ENCODE data around the gene DYNLT4. TPM values are rescaled to one million over a fixed set of nuclear protein-coding genes. Genes with fewer than 3 reads are reported as not detected.

The DYNLT4 gene
- total and polyA plus RNA-seq, 2 of the 13 experiments (the other 11 are each of a cell fraction or from before 2014, with no cell fraction given), result 0.77 TPM; not detected in 1

DNA sequence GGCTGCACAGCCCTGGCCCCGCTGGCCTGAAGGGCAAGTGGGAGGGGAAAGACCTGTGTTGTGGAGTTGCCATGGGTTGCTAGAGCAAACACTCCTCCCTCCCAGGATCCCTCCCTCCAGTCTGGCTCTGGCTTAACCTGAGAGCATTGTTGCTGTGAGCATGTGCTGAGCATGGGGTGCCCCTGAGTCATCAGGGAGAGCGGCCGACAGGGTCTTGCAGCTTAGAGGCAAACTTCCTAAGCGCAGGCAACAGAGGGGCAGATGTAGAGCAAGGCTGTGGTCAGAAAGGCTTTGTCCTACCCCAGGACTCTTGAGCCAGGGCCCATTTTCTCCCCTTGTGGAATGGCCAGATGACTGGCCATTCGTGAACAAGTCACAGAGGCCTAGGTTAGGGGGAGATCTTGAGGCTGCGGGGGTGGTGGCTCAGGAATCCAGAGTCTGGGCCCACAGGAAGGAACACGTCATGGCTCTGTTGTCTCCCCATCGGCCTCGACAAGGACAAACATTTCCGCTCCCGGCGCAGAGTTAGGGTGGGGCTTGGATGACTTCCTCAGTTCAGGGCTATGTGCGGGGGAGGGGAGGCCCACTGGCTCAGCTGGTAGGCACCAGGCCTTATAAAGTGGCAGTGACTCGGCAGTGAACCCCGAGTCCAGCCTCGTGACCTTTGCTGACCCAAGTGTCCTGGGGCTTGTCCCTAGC is 362 bp upstream of the DYNLT4 start (continued):
- TF ChIP-seq SALL2 (CRISPR knock-in tag; IDR thresholded peaks at IDR 0.05) (peak; percentile 48; the same call in 1 of the 2 replicates), TBX2 (CRISPR knock-in tag; IDR thresholded peaks at IDR 0.05; ENCODE audit: borderline replicate concordance) (peak; percentile 80), SPEN (CRISPR knock-in tag; IDR thresholded peaks at IDR 0.05; ENCODE audit: low read depth) (peak; percentile 48; the same call in 1 of the 2 replicates), ZNF792 (CRISPR knock-in tag; IDR thresholded peaks at IDR 0.05) (peak; percentile 76; the same call in 1 of the 2 replicates), ZNF766 (CRISPR knock-in tag; IDR thresholded peaks at IDR 0.05; ENCODE audit: borderline replicate concordance) (peak; percentile 67; the same call in 1 of the 2 replicates), ZBTB42 (CRISPR knock-in tag; IDR thresholded peaks at IDR 0.05) (no peak), CCAR2 (optimal IDR thresholded peaks at IDR 0.05; ENCODE audit: low read depth, low read length) (no peak), HCFC1 (IDR thresholded peaks at IDR 0.05; ENCODE audit: low read depth, low read length) (no peak), ZNF547 (CRISPR knock-in tag; IDR thresholded peaks at IDR 0.05) (no peak; the same call in 1 of the 2 replicates), ETV5 (CRISPR knock-in tag; IDR thresholded peaks at IDR 0.05; ENCODE audit: borderline replicate concordance) (peak; percentile 93), ZNF441 (CRISPR knock-in tag; IDR thresholded peaks at IDR 0.05; ENCODE audit: borderline replicate concordance) (peak; percentile 88; the same call in 1 of the 2 replicates), FOXP1 (IDR thresholded peaks at IDR 0.05) (peak; percentile 8; the same call in 1 of the 2 replicates), FOXP1 (CRISPR knock-in tag; IDR thresholded peaks at IDR 0.05) (peak; percentile 55), NAIF1 (CRISPR knock-in tag; IDR thresholded peaks at IDR 0.05; ENCODE audit: borderline replicate concordance) (peak; percentile 77; the same call in 1 of the 2 replicates), ZNF160 (CRISPR knock-in tag; IDR thresholded peaks at IDR 0.05) (peak; percentile 81; the same call in 1 of the 2 replicates), ZNF510 (CRISPR knock-in tag; IDR thresholded peaks at IDR 0.05; ENCODE audit: low read depth) (peak; percentile 18; the same call in 1 of the 2 replicates)
- TF ChIP-seq, protein P1, sequence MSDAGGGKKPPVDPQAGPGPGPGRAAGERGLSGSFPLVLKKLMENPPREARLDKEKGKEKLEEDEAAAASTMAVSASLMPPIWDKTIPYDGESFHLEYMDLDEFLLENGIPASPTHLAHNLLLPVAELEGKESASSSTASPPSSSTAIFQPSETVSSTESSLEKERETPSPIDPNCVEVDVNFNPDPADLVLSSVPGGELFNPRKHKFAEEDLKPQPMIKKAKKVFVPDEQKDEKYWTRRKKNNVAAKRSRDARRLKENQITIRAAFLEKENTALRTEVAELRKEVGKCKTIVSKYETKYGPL (CRISPR knock-in tag; IDR thresholded peaks at IDR 0.05), result no peak
- TF ChIP-seq, protein P2, sequence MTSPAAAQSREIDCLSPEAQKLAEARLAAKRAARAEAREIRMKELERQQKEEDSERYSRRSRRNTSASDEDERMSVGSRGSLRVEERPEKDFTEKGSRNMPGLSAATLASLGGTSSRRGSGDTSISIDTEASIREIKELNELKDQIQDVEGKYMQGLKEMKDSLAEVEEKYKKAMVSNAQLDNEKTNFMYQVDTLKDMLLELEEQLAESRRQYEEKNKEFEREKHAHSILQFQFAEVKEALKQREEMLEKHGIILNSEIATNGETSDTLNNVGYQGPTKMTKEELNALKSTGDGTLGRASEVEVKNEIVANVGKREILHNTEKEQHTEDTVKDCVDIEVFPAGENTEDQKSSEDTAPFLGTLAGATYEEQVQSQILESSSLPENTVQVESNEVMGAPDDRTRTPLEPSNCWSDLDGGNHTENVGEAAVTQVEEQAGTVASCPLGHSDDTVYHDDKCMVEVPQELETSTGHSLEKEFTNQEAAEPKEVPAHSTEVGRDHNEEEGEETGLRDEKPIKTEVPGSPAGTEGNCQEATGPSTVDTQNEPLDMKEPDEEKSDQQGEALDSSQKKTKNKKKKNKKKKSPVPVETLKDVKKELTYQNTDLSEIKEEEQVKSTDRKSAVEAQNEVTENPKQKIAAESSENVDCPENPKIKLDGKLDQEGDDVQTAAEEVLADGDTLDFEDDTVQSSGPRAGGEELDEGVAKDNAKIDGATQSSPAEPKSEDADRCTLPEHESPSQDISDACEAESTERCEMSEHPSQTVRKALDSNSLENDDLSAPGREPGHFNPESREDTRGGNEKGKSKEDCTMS (CRISPR knock-in tag; conservative IDR thresholded peaks at IDR 0.05), result no peak
- TF ChIP-seq, protein P3, sequence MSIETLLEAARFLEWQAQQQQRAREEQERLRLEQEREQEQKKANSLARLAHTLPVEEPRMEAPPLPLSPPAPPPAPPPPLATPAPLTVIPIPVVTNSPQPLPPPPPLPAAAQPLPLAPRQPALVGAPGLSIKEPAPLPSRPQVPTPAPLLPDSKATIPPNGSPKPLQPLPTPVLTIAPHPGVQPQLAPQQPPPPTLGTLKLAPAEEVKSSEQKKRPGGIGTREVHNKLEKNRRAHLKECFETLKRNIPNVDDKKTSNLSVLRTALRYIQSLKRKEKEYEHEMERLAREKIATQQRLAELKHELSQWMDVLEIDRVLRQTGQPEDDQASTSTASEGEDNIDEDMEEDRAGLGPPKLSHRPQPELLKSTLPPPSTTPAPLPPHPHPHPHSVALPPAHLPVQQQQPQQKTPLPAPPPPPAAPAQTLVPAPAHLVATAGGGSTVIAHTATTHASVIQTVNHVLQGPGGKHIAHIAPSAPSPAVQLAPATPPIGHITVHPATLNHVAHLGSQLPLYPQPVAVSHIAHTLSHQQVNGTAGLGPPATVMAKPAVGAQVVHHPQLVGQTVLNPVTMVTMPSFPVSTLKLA (IDR thresholded peaks at IDR 0.05), result peak; percentile 93
- TF ChIP-seq, protein P4, sequence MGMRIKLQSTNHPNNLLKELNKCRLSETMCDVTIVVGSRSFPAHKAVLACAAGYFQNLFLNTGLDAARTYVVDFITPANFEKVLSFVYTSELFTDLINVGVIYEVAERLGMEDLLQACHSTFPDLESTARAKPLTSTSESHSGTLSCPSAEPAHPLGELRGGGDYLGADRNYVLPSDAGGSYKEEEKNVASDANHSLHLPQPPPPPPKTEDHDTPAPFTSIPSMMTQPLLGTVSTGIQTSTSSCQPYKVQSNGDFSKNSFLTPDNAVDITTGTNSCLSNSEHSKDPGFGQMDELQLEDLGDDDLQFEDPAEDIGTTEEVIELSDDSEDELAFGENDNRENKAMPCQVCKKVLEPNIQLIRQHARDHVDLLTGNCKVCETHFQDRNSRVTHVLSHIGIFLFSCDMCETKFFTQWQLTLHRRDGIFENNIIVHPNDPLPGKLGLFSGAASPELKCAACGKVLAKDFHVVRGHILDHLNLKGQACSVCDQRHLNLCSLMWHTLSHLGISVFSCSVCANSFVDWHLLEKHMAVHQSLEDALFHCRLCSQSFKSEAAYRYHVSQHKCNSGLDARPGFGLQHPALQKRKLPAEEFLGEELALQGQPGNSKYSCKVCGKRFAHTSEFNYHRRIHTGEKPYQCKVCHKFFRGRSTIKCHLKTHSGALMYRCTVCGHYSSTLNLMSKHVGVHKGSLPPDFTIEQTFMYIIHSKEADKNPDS (CRISPR knock-in tag; IDR thresholded peaks at IDR 0.05), result peak; percentile 38; the same call in 1 of the 2 replicates
- TF ChIP-seq, protein P5, sequence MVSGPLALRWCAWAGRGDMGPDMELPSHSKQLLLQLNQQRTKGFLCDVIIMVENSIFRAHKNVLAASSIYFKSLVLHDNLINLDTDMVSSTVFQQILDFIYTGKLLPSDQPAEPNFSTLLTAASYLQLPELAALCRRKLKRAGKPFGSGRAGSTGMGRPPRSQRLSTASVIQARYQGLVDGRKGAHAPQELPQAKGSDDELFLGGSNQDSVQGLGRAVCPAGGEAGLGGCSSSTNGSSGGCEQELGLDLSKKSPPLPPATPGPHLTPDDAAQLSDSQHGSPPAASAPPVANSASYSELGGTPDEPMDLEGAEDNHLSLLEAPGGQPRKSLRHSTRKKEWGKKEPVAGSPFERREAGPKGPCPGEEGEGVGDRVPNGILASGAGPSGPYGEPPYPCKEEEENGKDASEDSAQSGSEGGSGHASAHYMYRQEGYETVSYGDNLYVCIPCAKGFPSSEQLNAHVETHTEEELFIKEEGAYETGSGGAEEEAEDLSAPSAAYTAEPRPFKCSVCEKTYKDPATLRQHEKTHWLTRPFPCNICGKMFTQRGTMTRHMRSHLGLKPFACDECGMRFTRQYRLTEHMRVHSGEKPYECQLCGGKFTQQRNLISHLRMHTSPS (CRISPR knock-in tag; IDR thresholded peaks at IDR 0.05; ENCODE audit: low read depth), result no peak; the same call in 1 of the 2 replicates
